Heart right ventricle (tissue), 16 donors: Measurements from ENCODE around the gene TMEM236. TPM values are rescaled to one million over a fixed set of nuclear protein-coding genes. Genes with fewer than 3 reads are reported as not detected.

Experiments
- ATAC-seq, 8 donors: fragments of 200-7000 bp; cut with Tn5 transposase; one replicate each; pipeline ENCODE4 v1.9.1; 2020; ENCODE audit warnings: mild to moderate bottlenecking in 8 of 8, moderate library complexity in 8 of 8, moderate number of reproducible peaks in 1 of 8
- DNase-seq, 2 donors: peaks; one replicate each; pipeline ENCODE4 v3.0.0-alpha.2; 2020
- H3K27ac ChIP-seq, 10 donors: fragments of 200-600 bp; sonication (generic) in 2 of 10; one replicate each; pipeline versions ENCODE4 v1.5.0 to v1.8.0; 2020 to 2022; ENCODE audit warnings: mild to moderate bottlenecking in 3 of 10
- H3K27me3 ChIP-seq, 7 donors: fragments of 200-600 bp; one replicate each; pipeline ENCODE4 v1.8.0; 2021 to 2022; ENCODE audit warnings: mild to moderate bottlenecking in 2 of 7
- H3K36me3 ChIP-seq, 9 donors: fragments of 200-600 bp; sonication (generic) in 1 of 9; one replicate each; pipeline versions ENCODE4 v1.5.0 to v1.8.0; 2020 to 2022; ENCODE audit warnings: mild to moderate bottlenecking in 2 of 9
- H3K4me1 ChIP-seq, 9 donors: fragments of 200-600 bp; sonication (generic) in 1 of 9; one replicate each; pipeline versions ENCODE4 v1.5.0 to v1.8.0; 2020 to 2022; ENCODE audit warnings: mild to moderate bottlenecking in 4 of 9
- H3K4me3 ChIP-seq, 10 donors: fragments of 200-600 bp; sonication (generic) in 2 of 10; one replicate each; pipeline versions ENCODE4 v1.5.0 to v1.8.0; 2020 to 2022; ENCODE audit warnings: mild to moderate bottlenecking in 7 of 10, moderate library complexity in 2 of 10
- H3K9me3 ChIP-seq, 11 donors: fragments of 200-600 bp in 10 of 11; sonication (generic) in 2 of 11; one replicate each; pipeline versions ENCODE4 v1.5.0 to v1.8.0; 2013 to 2022; ENCODE audit warnings: mild to moderate bottlenecking in 2 of 11, control low read depth in 1 of 11, moderate library complexity in 1 of 11
- CTCF ChIP-seq, 9 donors: fragments of 200-600 bp; sonication (generic) in 2 of 9; IDR thresholded peaks; one replicate each; pipeline versions ENCODE4 v1.5.0 to v1.8.0; 2021 to 2022; ENCODE audit warnings: antibody characterized with exemption in 9 of 9, mild to moderate bottlenecking in 5 of 9, moderate library complexity in 1 of 9
- WGBS, 2 donors: extraction: QIAGEN DNeasy Blood & Tissue Kit; methylation state at CpG; one replicate each; pipeline ENCODE4 v1.1.7; 2013; ENCODE audit warnings: inconsistent platforms in 1 of 2; 5-methylcytosine and 5-hydroxymethylcytosine counted together
- intact Hi-C, 10 donors: fragments of 100-400 bp; cut with DNase I; formaldehyde crosslinking; loops; one replicate each; pipeline versions ENCODE4 v1.11.1 to v1.14.2; 2022
- polyA plus RNA-seq, 2 donors: library from polyadenylated mRNA; stranded (reverse); fragments of 200-250 nt; gene quantifications; one replicate each; pipeline ENCODE4 v1.2.3, GENCODE V29; 2013
- total RNA-seq, 10 donors: library from RNA; stranded (reverse); fragmentation: NEBNext Ultra II Directional in 3 of 10; extraction: Animal tissue kit (Norgen Biotek cat#: 25700) in 3 of 10; gene quantifications; one replicate each; pipeline versions ENCODE4 v1.2.1 to v1.2.4, GENCODE V29; 2021 to 2023
- donor health status: Arrhythmogenic right ventricular cardiomyopathy.
- donor health status: ischemic (EF 13 %, LVEDD 7.1; RV severe dilation, severe dysfunction).
- donor health status: healthy with polysubstance abuse.
- donor health status: DM: no; HTN: yes; CAD: no.
- donor health status: DM: no; HTN: no; CAD: no.
- donor health status: ischemic (EF 25% LVEDD 6.9; RV normal size, moderate dysfunction).
- donor health status: ischemic (EF 25% LVEDD 5.7; RV mildly dilated, moderate dysfunction).
- donor health status: healthy.
- donor health status: DM: yes; HTN: yes; CAD: no.
- donor health status: Ischemic cardiomyopathy.
- donor health status: ischemic (EF 35%, LVEDD 5.7; RV mildly dilated, moderate dysfunction).
- donor health status: nonischemic (EF 11% LVEDD 7.7; RV severe dilation, severe dysfunction).
- donor health status: DM: yes; HTN: yes; CAD: no.
- donor health status: PGD.
- donor health status: ischemic (EF 29% LVEDD 5.4; RV normal size, mild dysfunction).
- donor health status: nonischemic (EF 23%, LVEDD 6.1; RV moderate dilation, normal function).

TMEM236 gene
- total and polyA plus RNA-seq, 12 donors: 0.08 to 2.5 (median 0.34) TPM; not detected in 1

DNA sequence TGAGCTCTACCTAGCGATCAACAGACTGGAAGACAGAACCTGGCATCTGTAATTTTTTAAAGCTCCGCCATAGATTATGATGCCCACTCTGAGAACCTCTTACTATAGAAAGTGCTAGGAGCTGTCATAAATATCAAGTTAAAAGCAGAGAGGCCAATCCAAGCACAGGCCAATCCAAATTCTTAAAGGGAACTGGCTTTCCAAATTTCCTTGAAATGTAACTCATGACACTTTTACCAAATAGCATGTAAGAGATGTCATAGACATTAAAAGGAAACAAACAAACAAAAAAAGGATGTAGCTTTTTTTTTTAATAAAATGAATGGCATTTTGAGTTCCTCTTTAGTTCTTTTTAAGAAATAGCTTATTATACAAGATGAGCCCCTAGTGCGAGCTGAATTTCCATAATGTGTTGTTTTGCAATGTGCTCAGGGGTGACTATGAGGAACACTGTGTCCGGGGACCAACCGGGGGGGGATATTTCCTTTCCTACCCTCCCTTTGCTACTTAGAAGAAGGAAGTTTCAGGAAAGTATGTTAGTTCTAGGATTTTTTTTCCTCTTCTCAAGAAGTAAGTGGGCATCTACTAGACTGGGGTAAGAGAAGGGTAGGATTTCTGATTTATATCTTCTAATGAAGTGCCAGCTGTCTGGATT lies 33.4 kb downstream of the TMEM236 start:
- peak in 1 of 2 donors; percentile 30 for DNase-seq
- H3K36me3 ChIP-seq: no peaks in the 10 kb centered on the region
- peaks cover 0 to 38% (median 12%) of the 10 kb centered on the region in 9 donors for H3K4me1 ChIP-seq
- intact Hi-C loops: no loop called here
- peak overlapping the region in 3 of 10 donors; percentile 10 to 75 (median 20) for H3K27ac ChIP-seq
- WGBS, 2 donors: 76 to 79% methylated on average over 5 of the region's 5 CpGs
- H3K9me3 ChIP-seq: no peaks in the 10 kb centered on the region
- peak in 6 of 8 donors; percentile 53 to 79 (median 66) for ATAC-seq
- TF ChIP-seq CTCF (IDR thresholded peaks at IDR 0.05): no peak
- H3K4me3 ChIP-seq: no peak overlapping the region
- H3K27me3 ChIP-seq: no peaks in the 10 kb centered on the region

GRCh38 chr10:17787087-17787961 lies 35.3 kb downstream of the TMEM236 start:
- 87 to 88% methylated on average over 13 of the region's 13 CpGs for WGBS, 2 donors
- Histone ChIP-seq H3K27ac (peak overlapping the region in 1 of 10 donors; percentile 2), H3K4me1 (peaks cover 0 to 41% (median 12%) of the 10 kb centered on the region in 9 donors), H3K36me3 (no peaks in the 10 kb centered on the region), H3K27me3 (no peaks in the 10 kb centered on the region), H3K9me3 (no peaks in the 10 kb centered on the region), H3K4me3 (no peak overlapping the region)
- DNase-seq (no peak), ATAC-seq (peak in 1 of 8 donors; percentile 39)
- intact Hi-C loops: no loop called here
- no peak for TF ChIP-seq CTCF (IDR thresholded peaks at IDR 0.05)

DNA sequence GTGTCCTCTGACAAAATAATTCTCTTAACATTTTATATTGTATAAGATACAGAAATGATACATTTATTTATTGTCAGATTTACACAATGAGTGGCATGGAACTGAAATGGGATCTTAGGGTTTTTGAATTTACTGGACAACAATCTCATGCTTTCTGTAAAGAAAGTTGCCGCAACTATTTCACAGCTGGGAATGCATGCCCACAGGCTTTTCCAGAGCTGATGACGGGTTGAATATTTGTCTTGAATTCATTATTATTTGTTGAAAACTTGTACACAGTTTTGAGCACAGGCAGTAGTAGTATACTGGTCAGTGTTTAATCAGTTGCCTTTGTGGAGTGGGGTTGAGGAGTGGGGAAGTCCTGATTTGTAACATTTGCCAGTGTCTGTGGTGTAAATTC lies 36.6 kb downstream of the TMEM236 start:
- WGBS, 2 donors: 90 to 91% methylated on average over 2 of the region's 2 CpGs
- no peak for ATAC-seq

More for the DNA sequence above, 36.6 kb downstream of the TMEM236 start:
- peaks cover 0 to 36% (median 6%) of the 10 kb centered on the region in 9 donors for H3K4me1 ChIP-seq
- H3K9me3 ChIP-seq: no peaks in the 10 kb centered on the region
- H3K4me3 ChIP-seq: no peak overlapping the region
- no peaks in the 10 kb centered on the region for H3K27me3 ChIP-seq
- TF ChIP-seq CTCF (IDR thresholded peaks at IDR 0.05): no peak
- H3K36me3 ChIP-seq: no peaks in the 10 kb centered on the region
- H3K27ac ChIP-seq: no peak overlapping the region
- intact Hi-C loops: no loop called here
- DNase-seq: no peak
